Measurements from ENCODE around the gene TSPAN9.

- TF ChIP-seq CTCF (IDR thresholded peaks at IDR 0.05) (no peak), POLR2A (IDR thresholded peaks at IDR 0.05) (no peak)
Observed at GRCh38 chr12:3119756-3120601, 42.8 kb downstream of the TSPAN9 start.

Measured in heart left ventricle (tissue), 13 donors.